CD8-positive, alpha-beta memory T cell (primary cell): ENCODE results near the gene KIAA1614. TPM values are rescaled to one million over a fixed set of nuclear protein-coding genes. Genes with fewer than 3 reads are reported as not detected.
A peak's percentile ranks its signal among the peaks of the same experiment; 100 is the strongest.

Experiments
- CTCF ChIA-PET: fragments of 350-600 bp; sonication (Branson Sonifier 250); formaldehyde crosslinking; loops from one replicate; lab custom pipeline; 2021; ENCODE audit warnings: antibody characterized with exemption; lab: Charles Lee
- POLR2A ChIA-PET: fragments of 350-600 bp; sonication (Branson Sonifier 250); formaldehyde crosslinking; loops from one replicate; lab custom pipeline; 2021; ENCODE audit warnings: antibody characterized with exemption; lab: Charles Lee
- DNase-seq, 5 donors: peaks; one replicate each; pipeline versions ENCODE4 v3.0.0 to v3.0.0-alpha.2; 2020 to 2022; ENCODE audit warnings: mixed read lengths in 1 of 5
- H3K27ac ChIP-seq: one replicate; pipeline ENCODE4 v1.7.0; 2013; ENCODE audit warnings: low read depth, mild to moderate bottlenecking, low read length, moderate library complexity
- H3K27me3 ChIP-seq: 2 replicates; pipeline ENCODE4 v1.7.0; 2013; ENCODE audit warnings: low read length, mild to moderate bottlenecking; ENCODE audit not compliant: insufficient read depth, poor library complexity, severe bottlenecking
- H3K36me3 ChIP-seq: 2 replicates; pipeline ENCODE4 v1.7.0; 2013; ENCODE audit warnings: mild to moderate bottlenecking, low read length, moderate library complexity; ENCODE audit not compliant: insufficient read depth
- H3K4me1 ChIP-seq: 2 replicates; pipeline ENCODE4 v1.7.0; 2013; ENCODE audit warnings: mild to moderate bottlenecking, low read length, moderate library complexity; ENCODE audit not compliant: insufficient read depth
- H3K4me3 ChIP-seq: 2 replicates; pipeline ENCODE4 v1.7.0; 2013; ENCODE audit warnings: mild to moderate bottlenecking, low read length
- H3K9me3 ChIP-seq: 2 replicates; pipeline ENCODE4 v1.7.0; 2013; ENCODE audit warnings: mild to moderate bottlenecking, low read length
- H3K27ac Mint-ChIP-seq, 8 donors: one replicate each; pipeline ENCODE4 v1.8.0; 2020 to 2021; ENCODE audit warnings: mixed read lengths in 8 of 8, mild to moderate bottlenecking in 6 of 8, inconsistent platforms in 3 of 8, moderate library complexity in 3 of 8
- H3K27me3 Mint-ChIP-seq, 2 donors: one replicate each; pipeline ENCODE4 v1.8.0; 2020 to 2021; ENCODE audit warnings: mixed read lengths in 2 of 2, mild to moderate bottlenecking in 1 of 2, moderate library complexity in 1 of 2
- H3K36me3 Mint-ChIP-seq, 3 donors: one replicate each; pipeline ENCODE4 v1.8.0; 2020 to 2021; ENCODE audit warnings: mixed read lengths in 3 of 3, inconsistent platforms in 1 of 3, mild to moderate bottlenecking in 1 of 3
- H3K4me1 Mint-ChIP-seq, 3 donors: one replicate each; pipeline ENCODE4 v1.8.0; 2020 to 2021; ENCODE audit warnings: mixed read lengths in 3 of 3, inconsistent platforms in 1 of 3, mild to moderate bottlenecking in 1 of 3
- H3K4me3 Mint-ChIP-seq, 7 donors: one replicate each; pipeline ENCODE4 v1.8.0; 2020 to 2021; ENCODE audit warnings: mixed read lengths in 7 of 7, mild to moderate bottlenecking in 6 of 7, moderate library complexity in 4 of 7, inconsistent platforms in 2 of 7
- H3K9me3 Mint-ChIP-seq, 5 donors: one replicate each; pipeline ENCODE4 v1.8.0; 2020 to 2022; ENCODE audit warnings: mixed read lengths in 5 of 5, mild to moderate bottlenecking in 3 of 5, moderate library complexity in 2 of 5, inconsistent platforms in 1 of 5
- polyA plus RNA-seq: library from polyadenylated mRNA; unstranded; fragments of 300-500 nt; fragmentation: Illumina TruSeq; gene quantifications from one replicate; pipeline ENCODE4 v1.2.3, GENCODE V29; 2021
- total RNA-seq, 2 experiments: library from RNA; stranded (reverse); gene quantifications; one replicate each; pipeline ENCODE4 v1.2.3, GENCODE V29; 2021

The KIAA1614 gene
- total and polyA plus RNA-seq, 3 experiments from 2014 or later: 0.10 to 0.49 (median 0.22) TPM

DNA sequence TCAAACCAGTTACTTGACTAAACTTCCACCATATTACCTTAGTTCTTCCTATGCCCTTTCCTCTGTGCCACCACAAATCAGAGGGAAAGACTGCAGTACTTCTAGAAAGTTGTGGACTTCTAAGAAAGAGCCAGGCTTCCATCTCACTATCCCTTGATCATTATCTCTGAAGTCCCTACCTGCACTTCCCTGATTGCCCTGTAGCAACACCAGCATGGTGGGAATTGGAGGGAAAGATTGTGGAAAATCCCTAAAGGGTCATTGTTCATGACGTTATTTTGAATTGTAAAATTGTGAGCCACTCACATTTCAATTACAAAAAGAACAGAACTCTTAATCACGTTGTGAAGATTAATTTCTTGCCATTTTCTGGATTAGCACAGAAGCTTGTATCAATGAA is 23.4 kb upstream of the KIAA1614 start:
- Histone ChIP-seq H3K36me3 (peaks cover 5% of the 10 kb centered on the region), H3K4me1 (no peaks in the 10 kb centered on the region), H3K4me3 (no peak overlapping the region), H3K9me3 (no peaks in the 10 kb centered on the region), H3K27ac (no peak overlapping the region), H3K27me3 (no peaks in the 10 kb centered on the region)
- Mint-ChIP-seq H3K27ac (peak overlapping the region in 1 of 8 donors; percentile 22), H3K4me3 (no peak overlapping the region), H3K9me3 (no peaks in the 10 kb centered on the region), H3K4me1 (no peaks in the 10 kb centered on the region), H3K36me3 (peaks cover 0 to 21% (median 8%) of the 10 kb centered on the region in 3 donors), H3K27me3 (no peaks in the 10 kb centered on the region)
- ChIA-PET POLR2A (no interaction called here), CTCF (no interaction called here)
- DNase-seq: no peak

- CTCF ChIA-PET: no interaction called here
- POLR2A ChIA-PET: no interaction called here
- H3K4me1 Mint-ChIP-seq: no peaks in the 10 kb centered on the region
- no peak overlapping the region for H3K4me3 Mint-ChIP-seq
- H3K36me3 Mint-ChIP-seq: peaks cover 0 to 7% (median 5%) of the 10 kb centered on the region in 3 donors
- no peak overlapping the region for H3K27ac Mint-ChIP-seq
- no peaks in the 10 kb centered on the region for H3K9me3 ChIP-seq
- no peaks in the 10 kb centered on the region for H3K4me1 ChIP-seq
- H3K36me3 ChIP-seq: no peaks in the 10 kb centered on the region
- no peak overlapping the region for H3K4me3 ChIP-seq
- H3K27me3 Mint-ChIP-seq: no peaks in the 10 kb centered on the region
- DNase-seq: no peak
- H3K27me3 ChIP-seq: no peaks in the 10 kb centered on the region
- no peaks in the 10 kb centered on the region for H3K9me3 Mint-ChIP-seq
- H3K27ac ChIP-seq: no peak overlapping the region
Observed at GRCh38 chr1:180892272-180892671, 20.4 kb upstream of the KIAA1614 start.

DNA sequence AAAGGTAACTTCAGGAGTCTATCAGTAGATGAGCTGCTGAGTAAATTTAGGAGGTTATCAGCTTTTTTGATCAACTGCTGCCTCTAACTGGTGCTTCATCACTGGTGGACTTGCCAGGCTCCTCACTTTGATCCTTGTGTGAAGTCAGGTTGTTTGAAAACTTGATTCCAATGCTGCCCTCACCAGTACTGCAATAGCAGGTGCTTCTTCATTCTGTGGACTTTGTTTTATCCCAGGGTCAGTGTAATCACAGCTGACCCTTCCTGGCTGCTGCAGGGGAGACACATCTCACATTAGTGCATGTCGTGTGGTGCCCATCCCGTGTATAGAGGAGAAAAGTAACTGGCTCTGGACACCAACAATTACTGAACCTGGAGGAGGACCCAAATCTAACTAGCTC is 20.0 kb upstream of the KIAA1614 start:
- Mint-ChIP-seq H3K27me3 (no peaks in the 10 kb centered on the region), H3K27ac (no peak overlapping the region), H3K9me3 (no peaks in the 10 kb centered on the region), H3K4me3 (no peak overlapping the region), H3K4me1 (no peaks in the 10 kb centered on the region), H3K36me3 (peaks cover 0 to 7% (median 3%) of the 10 kb centered on the region in 3 donors)
- no peaks in the 10 kb centered on the region for H3K9me3 ChIP-seq
- ChIA-PET CTCF (no interaction called here), POLR2A (no interaction called here)
- no peaks in the 10 kb centered on the region for H3K4me1 ChIP-seq
- H3K27me3 ChIP-seq: no peaks in the 10 kb centered on the region
- no peak overlapping the region for H3K27ac ChIP-seq
- H3K36me3 ChIP-seq: no peaks in the 10 kb centered on the region
- H3K4me3 ChIP-seq: no peak overlapping the region
- no peak for DNase-seq

GRCh38 chr1:180893614-180894013 is 19.1 kb upstream of the KIAA1614 start:
- ChIA-PET POLR2A (no interaction called here), CTCF (no interaction called here)
- H3K36me3 ChIP-seq: no peaks in the 10 kb centered on the region
- no peak for DNase-seq
- Mint-ChIP-seq H3K27ac (no peak overlapping the region), H3K36me3 (peaks cover 0 to 7% (median 1%) of the 10 kb centered on the region in 3 donors), H3K4me1 (no peaks in the 10 kb centered on the region), H3K4me3 (no peak overlapping the region), H3K27me3 (no peaks in the 10 kb centered on the region), H3K9me3 (no peaks in the 10 kb centered on the region)
- no peaks in the 10 kb centered on the region for H3K9me3 ChIP-seq
- no peaks in the 10 kb centered on the region for H3K4me1 ChIP-seq
- H3K27ac ChIP-seq: no peak overlapping the region
- no peak overlapping the region for H3K4me3 ChIP-seq
- H3K27me3 ChIP-seq: no peaks in the 10 kb centered on the region

- Mint-ChIP-seq H3K4me1 (no peaks in the 10 kb centered on the region), H3K4me3 (no peak overlapping the region), H3K27me3 (no peaks in the 10 kb centered on the region), H3K27ac (no peak overlapping the region), H3K9me3 (no peaks in the 10 kb centered on the region), H3K36me3 (peaks cover 0 to 9% (median 1%) of the 10 kb centered on the region in 3 donors)
- ChIA-PET POLR2A (no interaction called here), CTCF (no interaction called here)
- no peaks in the 10 kb centered on the region for H3K36me3 ChIP-seq
- no peaks in the 10 kb centered on the region for H3K27me3 ChIP-seq
- no peak overlapping the region for H3K27ac ChIP-seq
- no peaks in the 10 kb centered on the region for H3K9me3 ChIP-seq
- no peaks in the 10 kb centered on the region for H3K4me1 ChIP-seq
- no peak for DNase-seq
- H3K4me3 ChIP-seq: no peak overlapping the region
Observed at GRCh38 chr1:180896161-180896560, 16.5 kb upstream of the KIAA1614 start.

- no peak overlapping the region for H3K4me3 Mint-ChIP-seq
- Histone ChIP-seq H3K4me1 (no peaks in the 10 kb centered on the region), H3K9me3 (no peaks in the 10 kb centered on the region), H3K4me3 (no peak overlapping the region), H3K27me3 (no peaks in the 10 kb centered on the region), H3K27ac (no peak overlapping the region), H3K36me3 (no peaks in the 10 kb centered on the region)
- H3K9me3 Mint-ChIP-seq: no peaks in the 10 kb centered on the region
- H3K36me3 Mint-ChIP-seq: peaks cover 0 to 9% (median 0%) of the 10 kb centered on the region in 3 donors
- H3K27me3 Mint-ChIP-seq: no peaks in the 10 kb centered on the region
- no peaks in the 10 kb centered on the region for H3K4me1 Mint-ChIP-seq
- DNase-seq: no peak
- POLR2A ChIA-PET: no interaction called here
- H3K27ac Mint-ChIP-seq: no peak overlapping the region
- CTCF ChIA-PET: no interaction called here
Observed at GRCh38 chr1:180898441-180899219, 14.1 kb upstream of the KIAA1614 start.

DNA sequence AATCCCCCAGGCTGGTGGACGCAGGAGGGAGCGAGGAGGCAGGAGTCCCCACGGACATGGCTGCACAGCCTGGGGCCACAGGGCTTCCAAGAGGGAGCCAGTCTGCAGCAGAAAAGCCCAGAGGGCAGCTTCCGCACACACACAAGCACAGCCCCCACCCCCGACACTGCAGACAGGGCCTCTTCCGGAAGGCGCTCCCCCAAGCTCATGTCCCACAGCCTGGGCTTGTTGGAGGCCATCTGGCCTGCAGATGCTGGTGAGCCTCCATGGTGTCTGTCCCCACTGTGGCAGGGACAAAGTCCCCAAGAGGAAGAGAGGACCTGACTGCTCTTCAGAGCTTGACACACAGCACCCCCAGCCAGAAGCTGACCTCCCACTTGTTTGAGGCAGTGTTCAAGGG is 13.4 kb upstream of the KIAA1614 start:
- H3K36me3 Mint-ChIP-seq: peaks cover 0 to 9% (median 0%) of the 10 kb centered on the region in 3 donors
- H3K27ac ChIP-seq: no peak overlapping the region
- no peak overlapping the region for H3K4me3 Mint-ChIP-seq
- no peaks in the 10 kb centered on the region for H3K27me3 Mint-ChIP-seq
- H3K9me3 ChIP-seq: no peaks in the 10 kb centered on the region
- H3K27me3 ChIP-seq: no peaks in the 10 kb centered on the region
- no peaks in the 10 kb centered on the region for H3K4me1 Mint-ChIP-seq
- H3K4me1 ChIP-seq: no peaks in the 10 kb centered on the region
- no peak for DNase-seq
- no peaks in the 10 kb centered on the region for H3K36me3 ChIP-seq
- H3K27ac Mint-ChIP-seq: no peak overlapping the region
- H3K4me3 ChIP-seq: no peak overlapping the region
- CTCF ChIA-PET: no interaction called here
- H3K9me3 Mint-ChIP-seq: no peaks in the 10 kb centered on the region
- POLR2A ChIA-PET: no interaction called here

DNA sequence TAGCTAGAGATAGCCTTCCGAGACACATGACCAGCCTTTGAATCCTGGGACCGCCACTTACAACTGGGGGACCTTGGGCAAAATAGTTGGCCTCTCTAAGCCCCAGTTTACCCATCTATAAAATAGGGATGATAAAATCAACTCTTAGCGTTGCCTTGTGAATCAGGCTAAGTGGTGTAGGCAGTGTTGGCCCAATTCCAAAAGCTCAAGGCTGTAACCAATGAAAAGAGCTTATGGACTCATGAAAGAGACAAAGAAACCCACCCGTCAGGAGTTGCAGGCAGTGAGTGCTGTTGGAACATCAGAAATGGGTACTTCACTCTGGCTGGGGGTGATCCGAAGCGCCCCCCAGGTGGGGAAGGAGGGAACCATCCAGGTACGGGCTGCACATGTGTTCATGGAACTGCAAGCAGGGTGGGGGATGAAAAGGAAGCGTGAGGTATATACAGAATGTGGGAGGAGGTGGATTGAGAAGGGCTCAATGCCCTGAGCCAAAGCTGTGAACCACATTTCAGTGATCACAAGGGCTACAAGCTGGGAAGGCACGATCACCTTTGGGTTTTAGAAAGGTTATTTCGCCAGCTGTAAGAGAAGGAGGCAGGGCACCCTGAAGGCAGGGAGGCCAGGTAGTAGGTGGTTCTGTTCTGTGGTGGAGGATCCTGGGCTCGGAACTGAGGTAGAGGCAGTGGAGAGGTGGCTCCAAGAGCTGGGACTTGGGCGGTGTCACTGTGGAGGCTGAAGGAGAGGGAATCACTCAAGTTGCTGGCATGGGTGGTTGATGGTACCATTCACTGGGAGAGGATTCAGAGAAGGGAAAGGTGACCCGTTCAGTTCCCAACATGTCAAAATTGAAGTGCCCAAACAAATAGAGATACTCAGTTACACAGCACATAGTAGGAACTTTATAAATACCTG is 11.4 kb upstream of the KIAA1614 start:
- Mint-ChIP-seq H3K4me1 (no peaks in the 10 kb centered on the region), H3K27ac (no peak overlapping the region), H3K4me3 (no peak overlapping the region), H3K9me3 (no peaks in the 10 kb centered on the region), H3K36me3 (peaks cover 0 to 2% (median 0%) of the 10 kb centered on the region in 3 donors), H3K27me3 (no peaks in the 10 kb centered on the region)
- CTCF ChIA-PET: no interaction called here
- Histone ChIP-seq H3K27me3 (no peaks in the 10 kb centered on the region), H3K9me3 (no peaks in the 10 kb centered on the region), H3K4me3 (no peak overlapping the region), H3K4me1 (no peaks in the 10 kb centered on the region), H3K36me3 (no peaks in the 10 kb centered on the region), H3K27ac (no peak overlapping the region)
- no peak for DNase-seq
- POLR2A ChIA-PET: no interaction called here
